Heart left ventricle (tissue), 13 donors: ENCODE data around the gene NTSR2.

Source experiments
- CTCF ChIP-seq, 12 donors: fragments of 200-600 bp; sonication (generic) in 4 of 12; IDR thresholded peaks; one replicate each; pipeline versions ENCODE4 v1.5.0 to v1.8.0; 2018 to 2022; ENCODE audit warnings: antibody characterized with exemption in 12 of 12, mild to moderate bottlenecking in 5 of 12
- POLR2A ChIP-seq, 2 donors: fragments of 450-650 bp; IDR thresholded peaks; one replicate each; pipeline ENCODE4 v1.6.1; 2017; ENCODE audit warnings: antibody characterized with exemption in 2 of 2, mild to moderate bottlenecking in 2 of 2, moderate library complexity in 2 of 2
- donor health status: ischemic (EF 13 %, LVEDD 7.1; RV severe dilation, severe dysfunction).
- donor health status: DM: no; HTN: yes; CAD: no.
- donor health status: DM: no; HTN: no; CAD: no.
- donor health status: ischemic (EF 25% LVEDD 6.9; RV normal size, moderate dysfunction).
- donor health status: ischemic (EF 25% LVEDD 5.7; RV mildly dilated, moderate dysfunction).
- donor health status: ischemic (EF 35%, LVEDD 5.7; RV mildly dilated, moderate dysfunction).
- donor health status: nonischemic (EF 11% LVEDD 7.7; RV severe dilation, severe dysfunction).
- donor health status: DM: yes; HTN: yes; CAD: no.
- donor health status: PGD.
- donor health status: ischemic (EF 29% LVEDD 5.4; RV normal size, mild dysfunction).
- donor health status: nonischemic (EF 23%, LVEDD 6.1; RV moderate dilation, normal function).

- no peak for TF ChIP-seq CTCF (IDR thresholded peaks at IDR 0.05)
- no peak for TF ChIP-seq POLR2A (IDR thresholded peaks at IDR 0.05)
Observed at GRCh38 chr2:11717623-11718022, 47.6 kb upstream of the NTSR2 start.
